SU-DHL-6 (cell line): Measurements from ENCODE around the gene VPS26A.

ENCODE experiments used
- H2AFZ ChIP-seq: fragments of 200-600 bp; sonication (generic); 2 replicates; pipeline ENCODE4 v1.6.1; 2014; ENCODE audit warnings: low read depth, mild to moderate bottlenecking, moderate library complexity, mixed read lengths, antibody characterized with exemption, low read length; ENCODE audit not compliant: severe bottlenecking
- H3F3A ChIP-seq: fragments of 200-600 bp; shearing (Covaris generic); 2 replicates; pipeline ENCODE4 v1.6.0; 2016; ENCODE audit warnings: antibody characterized with exemption, mild to moderate bottlenecking; ENCODE audit not compliant: insufficient read depth
- H3K27ac ChIP-seq: fragments of 200-600 bp; sonication (generic); 2 replicates; pipeline ENCODE4 v1.5.1; 2016; ENCODE audit warnings: low read depth, mild to moderate bottlenecking, low read length, moderate library complexity, mixed read lengths
- H3K27me3 ChIP-seq: fragments of 200-600 bp; sonication (generic), shearing (Covaris generic); 2 replicates; pipeline ENCODE4 v1.6.0; 2014; ENCODE audit warnings: mild to moderate bottlenecking, low read length
- H3K36me3 ChIP-seq: fragments of 200-600 bp; sonication (generic); 2 replicates; pipeline ENCODE4 v1.6.1; 2014; ENCODE audit warnings: mild to moderate bottlenecking, low read length, mixed read lengths
- H3K4me2 ChIP-seq: fragments of 300-600, 200-600 bp; shearing (Covaris generic), sonication (generic); 2 replicates; pipeline ENCODE4 v1.6.0; 2014; ENCODE audit warnings: low read length, low read depth, mild to moderate bottlenecking; ENCODE audit not compliant: poor library complexity, severe bottlenecking
- H3K4me3 ChIP-seq: fragments of 200-600 bp; sonication (generic); 2 replicates; pipeline ENCODE4 v1.5.1; 2014; ENCODE audit warnings: antibody characterized with exemption, low read length, mild to moderate bottlenecking, mixed read lengths; ENCODE audit not compliant: insufficient read depth, poor library complexity, severe bottlenecking
- H3K79me2 ChIP-seq: fragments of 200-600 bp; sonication (generic); 2 replicates; pipeline ENCODE4 v1.6.1; 2014; ENCODE audit warnings: mild to moderate bottlenecking, low read length, moderate library complexity; ENCODE audit not compliant: insufficient read depth
- H3K9ac ChIP-seq: fragments of 200-600 bp; sonication (generic); 2 replicates; pipeline ENCODE4 v1.7.0; 2014; ENCODE audit warnings: mild to moderate bottlenecking, low read length
- H3K9me2 ChIP-seq: fragments of 200-600 bp; sonication (generic); replicated peaks from 2 replicates; pipeline ENCODE4 v1.6.1; 2014; ENCODE audit warnings: low read length; ENCODE audit not compliant: insufficient read depth
- H3K9me3 ChIP-seq: fragments of 200-600 bp; sonication (generic); 2 replicates; pipeline ENCODE4 v1.6.1; 2014; ENCODE audit warnings: low read length, mixed read lengths; ENCODE audit not compliant: insufficient read depth
- H4K20me1 ChIP-seq: fragments of 200-600 bp; sonication (generic); 2 replicates; pipeline ENCODE4 v1.6.1; 2014; ENCODE audit warnings: low read depth, mild to moderate bottlenecking, antibody characterized with exemption, low read length, moderate library complexity, mixed read lengths
- EZH2phosphoT487 ChIP-seq: fragments of 200-600 bp; sonication (generic), shearing (Covaris generic); conservative IDR thresholded peaks from 2 replicates; pipeline ENCODE4 v1.6.1; 2018; ENCODE audit warnings: mild to moderate bottlenecking, antibody characterized with exemption, low read length, moderate library complexity, mixed read lengths
- TF ChIP-seq, protein P1 (sequence below): fragments of 200-600 bp; sonication (generic); IDR thresholded peaks from one replicate; pipeline ENCODE4 v1.5.1; 2017; ENCODE audit warnings: antibody characterized with exemption, mild to moderate bottlenecking, low read length, moderate library complexity; ENCODE audit not compliant: insufficient read depth, poor library complexity, severe bottlenecking

VPS26A gene

DNA sequence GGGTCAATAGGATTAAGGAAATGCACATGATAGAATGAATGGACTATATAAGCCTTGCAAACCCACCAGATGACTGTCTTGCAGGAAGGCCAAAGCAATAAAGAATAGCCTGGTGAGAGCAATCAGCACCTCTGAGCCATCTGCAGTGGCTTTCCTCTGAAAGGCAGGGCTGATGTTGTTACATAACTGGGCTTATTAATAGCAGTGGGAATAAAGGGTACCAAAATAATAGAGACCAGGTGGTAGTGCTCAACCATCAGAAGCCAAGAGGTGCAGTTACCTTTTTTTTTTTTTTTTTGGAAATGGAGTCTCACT is 16.8 kb upstream of the VPS26A start:
- Histone ChIP-seq H3K27ac (no peak overlapping the region), H3K9ac (no peak overlapping the region), H3K9me2 (no peaks in the 10 kb centered on the region), H3K79me2 (no peaks in the 10 kb centered on the region), H4K20me1 (no peaks in the 10 kb centered on the region), H2AFZ (no peak overlapping the region), H3K4me3 (no peak overlapping the region), H3F3A (no peaks in the 10 kb centered on the region), H3K4me2 (no peak overlapping the region), H3K36me3 (no peaks in the 10 kb centered on the region), H3K9me3 (no peaks in the 10 kb centered on the region), H3K27me3 (no peaks in the 10 kb centered on the region)
- TF ChIP-seq, protein P1, sequence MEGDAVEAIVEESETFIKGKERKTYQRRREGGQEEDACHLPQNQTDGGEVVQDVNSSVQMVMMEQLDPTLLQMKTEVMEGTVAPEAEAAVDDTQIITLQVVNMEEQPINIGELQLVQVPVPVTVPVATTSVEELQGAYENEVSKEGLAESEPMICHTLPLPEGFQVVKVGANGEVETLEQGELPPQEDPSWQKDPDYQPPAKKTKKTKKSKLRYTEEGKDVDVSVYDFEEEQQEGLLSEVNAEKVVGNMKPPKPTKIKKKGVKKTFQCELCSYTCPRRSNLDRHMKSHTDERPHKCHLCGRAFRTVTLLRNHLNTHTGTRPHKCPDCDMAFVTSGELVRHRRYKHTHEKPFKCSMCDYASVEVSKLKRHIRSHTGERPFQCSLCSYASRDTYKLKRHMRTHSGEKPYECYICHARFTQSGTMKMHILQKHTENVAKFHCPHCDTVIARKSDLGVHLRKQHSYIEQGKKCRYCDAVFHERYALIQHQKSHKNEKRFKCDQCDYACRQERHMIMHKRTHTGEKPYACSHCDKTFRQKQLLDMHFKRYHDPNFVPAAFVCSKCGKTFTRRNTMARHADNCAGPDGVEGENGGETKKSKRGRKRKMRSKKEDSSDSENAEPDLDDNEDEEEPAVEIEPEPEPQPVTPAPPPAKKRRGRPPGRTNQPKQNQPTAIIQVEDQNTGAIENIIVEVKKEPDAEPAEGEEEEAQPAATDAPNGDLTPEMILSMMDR: no peak
- no peak for TF ChIP-seq EZH2phosphoT487

DNA sequence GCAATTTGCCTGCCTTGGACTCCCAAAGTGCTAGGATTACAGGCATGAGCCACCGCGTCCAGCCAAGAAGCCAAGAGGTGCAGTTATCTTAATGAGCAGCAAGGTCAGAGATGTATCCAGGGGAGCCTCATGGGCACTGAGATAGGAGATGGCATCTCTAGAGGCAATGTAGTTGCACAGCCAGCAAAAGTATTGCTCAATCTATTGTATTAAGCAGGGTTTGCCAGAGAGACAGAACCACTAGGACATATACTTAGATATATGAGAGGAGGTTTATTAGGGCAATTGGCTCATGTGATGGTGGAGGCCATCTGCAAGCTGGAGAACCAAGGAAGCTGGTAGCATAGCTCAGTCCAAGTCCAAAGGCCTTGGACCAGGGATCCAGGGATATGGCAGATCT is 16.3 kb upstream of the VPS26A start:
- Histone ChIP-seq H3K9me2 (no peaks in the 10 kb centered on the region), H3K36me3 (no peaks in the 10 kb centered on the region), H4K20me1 (no peaks in the 10 kb centered on the region), H3K79me2 (no peaks in the 10 kb centered on the region), H3F3A (no peaks in the 10 kb centered on the region), H2AFZ (no peak overlapping the region), H3K4me3 (no peak overlapping the region), H3K27ac (no peak overlapping the region), H3K9ac (no peak overlapping the region), H3K9me3 (no peaks in the 10 kb centered on the region), H3K4me2 (no peak overlapping the region), H3K27me3 (no peaks in the 10 kb centered on the region)
- TF ChIP-seq, protein P1: no peak
- no peak for TF ChIP-seq EZH2phosphoT487

DNA sequence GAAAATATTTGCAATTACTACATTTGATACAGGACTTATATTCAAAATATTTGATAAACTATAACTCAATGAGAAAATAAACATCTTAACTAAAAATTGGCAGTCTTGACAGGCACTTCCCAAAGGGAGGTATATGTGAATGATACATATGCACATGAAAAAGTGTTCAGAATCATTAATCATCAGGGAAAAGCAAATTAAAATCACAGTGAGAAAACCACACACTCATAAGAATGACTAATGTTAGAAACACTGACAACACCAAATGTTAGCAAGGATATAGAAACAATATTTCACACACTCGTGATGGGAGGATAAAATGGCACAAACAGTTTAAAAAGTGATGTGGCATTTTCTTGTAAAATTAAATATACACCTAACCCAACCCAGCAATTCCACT is 4.1 kb upstream of the VPS26A start:
- Histone ChIP-seq H2AFZ (no peak overlapping the region), H3K27me3 (no peaks in the 10 kb centered on the region), H3K27ac (no peak overlapping the region), H3K4me3 (no peak overlapping the region), H3F3A (no peaks in the 10 kb centered on the region; the same call in 1 of the 2 replicates), H3K4me2 (no peak overlapping the region), H3K9me3 (no peaks in the 10 kb centered on the region), H3K9me2 (no peaks in the 10 kb centered on the region), H3K36me3 (no peaks in the 10 kb centered on the region), H3K9ac (no peak overlapping the region), H4K20me1 (no peaks in the 10 kb centered on the region), H3K79me2 (peaks cover 6% of the 10 kb centered on the region)
- TF ChIP-seq, protein P1: no peak
- TF ChIP-seq EZH2phosphoT487: no peak
